GM18868 (cell line): ENCODE data around the gene CYP2W1.
"Not testable (repeated sequence)": the region's sequence is repeated elsewhere in the genome, so short reads cannot be mapped to it uniquely, and the experiment has no call there.

Source experiments
- ATAC-seq: cut with Tn5 transposase; IDR thresholded peaks from one replicate; pipeline ENCODE4 v1.9.1; 2021; ENCODE audit warnings: mild to moderate bottlenecking, moderate library complexity; ENCODE audit not compliant: unreplicated experiment

Gene CYP2W1

DNA sequence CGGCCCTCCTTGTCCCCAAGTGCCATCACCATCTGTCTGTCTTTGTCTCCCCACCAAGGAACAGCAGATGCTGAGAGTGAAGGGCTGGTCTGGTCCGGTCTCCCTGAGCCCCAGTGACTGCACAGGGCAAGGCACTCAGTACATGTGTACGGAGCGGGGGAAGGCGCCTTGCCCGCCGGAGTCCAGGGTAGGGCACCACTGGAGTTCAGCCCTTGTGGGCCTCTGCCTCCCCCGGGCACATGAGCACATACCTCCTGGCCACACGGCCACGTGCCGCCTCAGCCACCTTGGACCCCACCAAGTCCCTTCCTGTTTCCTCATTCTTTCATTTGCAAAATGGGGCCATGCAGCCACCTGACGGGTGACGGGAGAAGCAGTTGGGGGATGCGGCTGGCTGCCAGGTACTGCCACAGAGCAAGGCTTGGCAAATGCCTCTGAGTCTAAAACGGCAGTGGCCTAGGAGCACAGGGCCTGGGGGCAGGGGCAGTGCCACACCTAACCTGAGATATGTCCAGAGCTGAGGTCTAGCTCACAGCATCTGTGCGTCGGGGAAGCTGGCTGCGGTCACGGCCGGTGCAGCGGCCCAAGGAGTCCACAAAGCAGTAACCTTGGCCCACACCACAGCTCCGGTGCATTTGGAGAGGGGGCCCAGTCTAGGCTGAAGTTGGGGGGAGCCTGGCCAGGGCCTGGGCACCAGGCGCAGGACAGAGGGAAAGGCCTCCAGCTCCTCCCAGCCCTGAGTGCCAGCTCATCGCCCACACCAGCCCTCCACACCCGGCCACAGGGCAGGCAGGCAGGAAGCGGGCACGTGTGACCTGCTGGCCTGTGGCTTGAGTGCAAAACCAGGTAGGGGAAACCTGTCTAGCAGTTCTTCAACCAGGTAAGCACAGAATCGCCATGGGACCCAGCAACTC, 33.7 kb upstream of the CYP2W1 start:
- peak; percentile 7 for ATAC-seq

DNA sequence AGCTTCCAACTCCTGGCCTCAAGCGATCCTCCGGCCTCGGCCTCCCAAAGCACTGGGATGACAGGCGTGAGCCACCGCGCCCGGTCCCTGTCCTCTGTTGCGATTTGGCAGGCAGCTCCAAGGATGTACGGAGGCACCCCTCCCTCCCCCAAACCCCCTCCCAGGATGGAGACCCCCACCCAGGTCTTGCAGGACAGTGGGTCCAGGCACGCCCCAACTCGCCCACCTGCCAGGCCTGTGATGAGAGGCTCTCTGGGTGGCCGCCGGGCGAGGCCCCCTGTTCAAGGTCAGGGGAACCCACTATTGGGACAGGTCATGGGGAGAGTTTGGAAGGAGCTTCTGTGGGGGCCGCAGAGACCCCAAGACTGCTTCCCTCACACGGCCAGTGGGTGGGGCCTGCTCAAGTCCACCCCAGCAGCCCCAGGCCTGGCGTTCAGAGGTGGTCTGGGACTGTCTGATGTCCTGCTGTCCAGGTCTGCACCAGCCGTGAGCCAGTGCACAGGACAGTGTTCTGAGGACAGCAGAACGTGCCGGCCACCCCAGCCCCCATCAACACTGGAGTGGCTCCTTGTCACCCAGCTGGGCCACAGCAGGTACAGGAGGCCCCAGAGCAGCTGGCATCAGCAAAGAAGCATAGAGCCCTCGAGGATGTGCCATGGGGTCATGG, 31.0 kb upstream of the CYP2W1 start:
- no peak for ATAC-seq

GRCh38 chr7:952548-953441, 30.2 kb upstream of the CYP2W1 start:
- no peak for ATAC-seq

GRCh38 chr7:953547-954327, 29.2 kb upstream of the CYP2W1 start:
- ATAC-seq: no peak

- peak; percentile 63 for ATAC-seq
Measured at GRCh38 chr7:954330-955238, 28.4 kb upstream of the CYP2W1 start, which contains the start of gene ADAP1. Gene ADAP1, minus strand, starts transcription at chr7:954680. Its CDS starts 203 bp downstream, at chr7:954477.

GRCh38 chr7:956031-956430, 26.9 kb upstream of the CYP2W1 start:
- ATAC-seq: no peak

GRCh38 chr7:957418-958220, 25.4 kb upstream of the CYP2W1 start:
- ATAC-seq: no peak

- no peak for ATAC-seq
Measured at GRCh38 chr7:958221-959200, 24.5 kb upstream of the CYP2W1 start.

DNA sequence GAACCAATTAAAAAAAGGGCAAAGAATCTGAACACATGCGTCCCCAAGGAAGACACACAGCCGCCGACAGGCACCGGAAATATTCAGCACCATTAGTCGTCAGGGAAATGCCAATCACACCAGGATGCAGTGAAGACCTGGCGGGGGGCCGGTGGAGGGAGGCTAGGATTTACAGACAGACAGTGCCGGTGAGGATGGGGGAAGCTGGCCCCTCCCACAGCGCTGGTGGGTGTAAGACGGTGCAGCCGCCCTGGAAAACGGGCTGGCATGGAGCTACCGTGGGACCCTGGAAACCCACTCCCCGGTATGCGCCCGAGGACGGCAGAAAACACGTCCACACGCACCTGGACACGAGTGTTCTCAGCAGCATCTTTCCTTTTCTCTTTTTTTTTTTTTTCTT, 23.7 kb upstream of the CYP2W1 start:
- ATAC-seq: no peak

DNA sequence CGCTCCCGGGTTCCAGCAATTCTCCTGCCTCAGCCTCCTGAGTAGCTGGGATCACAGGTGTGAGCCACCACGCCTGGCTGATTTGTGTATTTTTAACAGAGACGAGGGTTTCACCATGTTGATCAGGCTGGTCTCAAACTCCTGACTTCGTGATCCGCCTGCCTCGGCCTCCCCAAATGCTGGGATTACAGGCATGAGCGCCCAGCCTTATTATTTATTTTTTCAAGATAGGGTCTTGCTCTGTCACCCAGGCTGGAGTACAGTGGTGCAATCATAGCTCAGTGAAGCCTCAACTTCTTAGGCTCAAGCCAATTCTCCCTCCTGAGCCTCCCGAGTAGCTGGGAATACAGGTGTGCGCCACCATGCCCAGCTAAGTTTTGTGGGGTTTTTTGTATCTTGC, 23.2 kb upstream of the CYP2W1 start:
- ATAC-seq: not testable (repeated sequence)

GRCh38 chr7:960269-960871, 22.6 kb upstream of the CYP2W1 start:
- ATAC-seq: no peak

DNA sequence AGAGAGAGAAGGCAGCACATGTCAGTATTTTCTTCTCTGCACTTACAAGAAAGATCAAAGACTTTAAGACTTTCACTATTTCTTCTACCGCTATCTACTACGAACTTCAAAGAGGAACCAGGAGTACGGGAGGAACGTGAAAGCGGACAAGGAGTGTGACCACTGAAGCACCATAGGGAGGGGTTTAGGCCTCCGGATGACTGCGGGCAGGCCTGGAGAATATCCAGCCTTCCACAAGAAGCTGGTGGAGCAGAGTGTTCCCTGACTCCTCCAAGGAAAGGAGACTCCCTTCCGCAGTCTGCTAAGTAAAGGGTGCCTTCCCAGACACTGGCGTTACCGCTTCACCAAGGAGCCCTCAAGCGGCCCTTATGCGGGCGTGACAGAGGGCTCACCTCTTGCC, 22.0 kb upstream of the CYP2W1 start:
- ATAC-seq: not testable (repeated sequence)

GRCh38 chr7:961546-962400, 21.2 kb upstream of the CYP2W1 start:
- no peak for ATAC-seq

GRCh38 chr7:962401-963081, 20.4 kb upstream of the CYP2W1 start:
- no peak for ATAC-seq
